ENCODE measurements around the gene PTPRT.

The PTPRT gene

GRCh38 chr20:42613076-42613475 lies 576.6 kb downstream of the PTPRT start:
- no peak for TF ChIP-seq CTCF (IDR thresholded peaks at IDR 0.05)
- no peak for TF ChIP-seq ZFX (IDR thresholded peaks at IDR 0.05; ENCODE audit: borderline replicate concordance)
- no peak overlapping the region for H3K27ac ChIP-seq

DNA sequence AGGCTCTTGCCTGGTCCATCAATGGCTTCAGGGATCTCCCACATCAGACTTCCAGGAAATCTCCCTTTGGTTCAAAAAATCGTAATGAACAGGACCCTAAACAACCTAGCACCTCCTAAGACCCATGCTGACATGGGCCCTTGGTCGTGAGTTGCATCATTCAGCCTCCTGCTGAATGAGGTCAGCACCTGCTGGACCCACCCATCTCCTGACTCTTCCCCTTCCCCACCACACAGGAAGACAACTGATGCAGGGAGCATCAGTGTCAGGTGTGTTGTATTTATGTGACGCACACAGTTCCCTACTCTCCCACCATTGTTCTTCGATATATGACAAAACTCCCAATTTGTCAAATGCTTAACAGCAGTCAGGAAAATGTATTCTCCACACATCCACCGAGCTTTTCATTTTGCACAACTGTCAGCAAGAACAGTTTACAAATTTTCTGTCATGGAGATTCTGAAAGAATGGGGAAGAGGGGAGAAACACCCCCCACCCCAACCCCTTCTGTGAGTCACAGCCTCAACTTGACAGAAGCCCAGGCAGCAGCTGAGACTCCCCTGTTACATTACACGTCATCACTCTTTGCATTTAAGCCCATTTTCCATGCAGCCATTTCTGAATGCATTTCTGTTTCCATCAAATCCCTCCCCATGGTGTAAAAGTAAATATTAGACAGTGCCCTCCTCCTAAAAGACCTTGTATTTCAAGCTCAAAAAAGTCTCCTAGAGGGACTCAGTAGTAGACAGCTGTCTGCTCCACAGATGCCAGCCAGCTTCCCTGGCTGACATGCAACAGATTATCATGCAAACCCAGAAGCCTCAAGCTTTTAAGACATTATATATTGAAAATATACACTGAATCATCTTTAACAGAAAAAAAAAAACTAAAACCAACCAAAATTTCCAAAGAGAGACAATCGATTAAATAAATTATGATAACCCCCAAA lies 577.5 kb downstream of the PTPRT start:
- TF ChIP-seq CTCF (IDR thresholded peaks at IDR 0.05) (no peak), ZFX (IDR thresholded peaks at IDR 0.05; ENCODE audit: borderline replicate concordance) (no peak)
- no peak overlapping the region for H3K27ac ChIP-seq

DNA sequence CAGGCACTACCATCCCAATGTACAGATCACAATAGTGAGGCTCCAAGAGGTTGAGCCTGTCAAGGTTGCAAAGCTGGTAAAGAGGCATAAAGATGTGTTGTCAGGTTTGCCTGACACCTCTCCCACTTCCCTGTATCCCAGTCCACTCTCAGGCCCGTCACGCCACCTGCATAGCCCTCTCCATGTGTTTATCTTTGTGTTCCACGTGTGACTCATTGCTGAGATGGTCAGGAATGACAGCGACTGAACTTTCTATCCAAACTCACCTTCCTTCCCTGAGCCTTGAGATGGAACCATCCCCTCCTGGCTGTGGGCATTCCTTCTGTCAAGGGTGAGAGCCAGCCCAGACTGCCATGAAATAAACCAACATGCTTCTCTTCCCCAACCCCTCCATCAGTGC lies 578.3 kb downstream of the PTPRT start:
- TF ChIP-seq CTCF (IDR thresholded peaks at IDR 0.05) (no peak), ZFX (IDR thresholded peaks at IDR 0.05; ENCODE audit: borderline replicate concordance) (no peak)
- no peak overlapping the region for H3K27ac ChIP-seq

GRCh38 chr20:42610070-42610469 lies 579.6 kb downstream of the PTPRT start:
- TF ChIP-seq ZFX (IDR thresholded peaks at IDR 0.05; ENCODE audit: borderline replicate concordance) (no peak), CTCF (IDR thresholded peaks at IDR 0.05) (no peak)
- H3K27ac ChIP-seq, result no peak overlapping the region

DNA sequence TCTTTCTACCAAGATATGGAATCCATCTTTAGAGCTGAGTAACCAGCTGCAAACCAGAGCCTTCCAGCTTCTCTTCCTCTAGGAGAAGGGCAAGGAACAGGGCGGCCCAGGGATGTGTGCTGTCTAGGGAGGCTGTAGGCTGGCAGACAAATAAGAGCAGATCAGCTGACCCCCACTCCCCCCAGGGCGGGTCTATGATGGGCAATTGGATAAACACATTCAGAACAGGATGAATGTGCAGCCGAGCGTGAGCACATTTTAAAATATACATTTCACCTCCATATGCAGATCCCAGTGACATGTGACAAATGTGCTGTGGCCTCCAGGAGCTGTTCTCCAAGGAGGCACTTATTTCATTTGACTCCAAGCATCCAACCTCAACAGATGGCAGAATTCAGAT lies 580.1 kb downstream of the PTPRT start:
- H3K27ac ChIP-seq, result no peak overlapping the region
- no peak for TF ChIP-seq ZFX (IDR thresholded peaks at IDR 0.05; ENCODE audit: borderline replicate concordance)
- TF ChIP-seq CTCF (IDR thresholded peaks at IDR 0.05), result no peak

GRCh38 chr20:42604998-42605956 lies 584.4 kb downstream of the PTPRT start:
- no peak overlapping the region for H3K27ac ChIP-seq
- TF ChIP-seq ZFX (IDR thresholded peaks at IDR 0.05; ENCODE audit: borderline replicate concordance) (no peak), CTCF (IDR thresholded peaks at IDR 0.05) (no peak)

Measured in 22Rv1 (cell line).